Bladder microvascular endothelial cell (primary cell): ENCODE measurements around the gene SFTA2. TPM values are rescaled to one million over a fixed set of nuclear protein-coding genes. Genes with fewer than 3 reads are reported as not detected.

Experiments
- total RNA-seq: library from RNA; depleted of rRNA; stranded (reverse); fragments of >200 nt; gene quantifications from 2 replicates; pipeline ENCODE4 v1.2.3, GENCODE V29; 2014

SFTA2 gene
- 0.16 TPM in 1 of 2 replicates, not detected in the other for total RNA-seq

DNA sequence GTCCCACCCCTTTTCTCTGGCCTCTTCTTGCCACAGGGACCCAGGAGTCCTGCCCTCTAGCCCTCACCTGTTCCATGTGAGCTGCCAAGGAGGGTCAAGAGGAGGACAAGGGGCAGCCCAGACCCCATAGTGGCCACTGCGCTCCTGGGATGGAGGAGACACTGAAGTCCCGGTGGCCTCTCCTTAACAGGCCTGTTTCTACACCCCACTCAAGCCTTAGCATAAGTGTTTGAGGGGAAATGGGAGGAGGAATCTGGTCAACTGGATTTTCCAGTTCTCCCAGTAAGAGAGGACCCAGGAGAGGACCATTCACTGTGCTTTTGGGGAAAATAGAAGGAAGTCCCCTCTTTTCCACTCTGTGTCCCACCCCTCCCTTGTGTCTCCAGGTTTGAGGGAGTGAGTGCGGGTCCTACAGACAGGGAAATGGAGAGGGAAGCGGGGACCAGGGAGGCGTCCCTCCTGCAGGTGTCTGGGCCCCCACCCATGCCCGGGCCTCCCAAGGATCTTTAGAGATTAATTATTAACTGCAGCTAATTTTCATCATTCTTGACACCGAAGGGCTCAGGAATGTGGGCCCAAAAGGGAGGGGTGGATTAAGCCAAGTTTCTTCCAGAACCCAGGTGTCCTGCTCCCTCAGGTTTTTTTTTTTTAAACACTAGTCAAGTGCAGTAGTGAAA is at the start of gene SFTA2:
Gene SFTA2 (minus strand): TSS at position 202 of the 677 bp plus-strand sequence. CDS start 74 bp downstream, at position 128.

DNA sequence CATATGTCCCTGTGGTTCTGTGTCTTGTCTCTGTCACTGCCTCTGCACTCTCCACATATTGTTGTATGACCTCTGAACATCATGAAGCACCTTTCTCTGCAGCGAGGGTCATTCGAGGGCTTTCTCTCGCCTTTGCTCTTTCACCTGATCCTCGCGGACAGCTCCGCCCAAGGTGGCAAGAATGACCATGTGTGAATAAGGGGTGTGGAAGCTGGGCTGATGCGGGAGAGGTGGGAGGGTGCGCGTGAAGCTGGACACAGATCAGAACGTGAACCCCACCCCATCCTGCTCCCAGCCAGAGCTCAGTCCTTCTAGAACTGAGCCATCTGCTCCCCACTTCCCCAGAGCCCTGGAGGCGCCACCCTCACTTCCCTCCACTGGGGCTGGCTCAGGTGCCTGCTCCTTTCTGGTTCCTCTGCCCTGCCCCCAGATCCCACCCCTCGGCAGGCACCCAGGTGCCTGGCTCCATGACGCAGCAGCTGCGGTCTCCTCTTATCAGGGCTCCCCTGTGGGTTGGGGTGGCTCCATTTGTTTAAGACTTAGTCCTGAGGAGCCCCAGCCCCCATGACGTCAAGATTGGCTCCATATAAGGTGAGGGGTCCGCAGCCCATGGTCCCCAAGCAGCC is 8.5 kb upstream of the SFTA2 start, which contains the start of gene MUCL3:
Gene MUCL3 (plus strand): TSS at position 613 of the 626 bp plus-strand sequence. CDS start 27 bp downstream, outside the sequence.

DNA sequence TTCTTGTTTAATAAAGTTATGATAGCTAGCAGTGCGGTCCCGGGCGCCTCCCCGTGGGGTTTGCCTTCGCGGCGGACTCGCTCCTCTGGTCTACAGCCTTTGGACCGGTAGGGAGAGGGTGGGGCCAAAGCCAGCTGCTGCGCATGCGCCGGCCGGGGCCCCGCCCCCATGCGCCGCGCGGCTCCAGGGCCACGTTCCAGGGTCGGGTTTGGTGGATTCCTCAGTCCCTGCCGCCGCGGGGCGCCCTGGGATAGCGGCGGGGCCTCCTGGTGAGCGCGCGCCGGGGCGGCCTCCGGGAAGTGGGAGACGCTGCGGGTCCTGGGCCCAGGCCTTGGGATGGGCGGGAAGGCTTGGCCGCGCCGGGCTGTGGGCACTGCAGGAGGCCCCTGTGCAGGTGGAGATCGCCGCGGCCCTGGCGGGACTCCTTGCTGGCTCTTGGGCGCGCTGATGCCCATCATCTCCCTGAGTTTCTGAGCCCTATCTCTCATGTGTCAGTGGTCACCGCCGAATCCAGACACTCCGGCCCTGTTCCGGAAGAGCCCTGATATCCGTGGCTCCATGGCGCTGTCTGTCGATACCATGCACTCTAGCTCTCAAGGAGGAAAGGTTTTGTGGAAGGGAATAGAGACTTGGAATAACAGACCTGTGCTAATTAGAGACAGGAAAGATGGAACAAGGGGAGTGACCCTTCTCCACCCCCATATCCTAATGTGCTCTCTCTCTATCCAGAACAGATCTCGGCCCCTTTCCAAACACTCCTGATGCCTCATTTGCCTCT is 17.7 kb downstream of the SFTA2 start, which contains the start of gene VARS2:
Gene VARS2 (plus strand): TSS at position 163 of the 778 bp plus-strand sequence. CDS start 599 bp downstream, at position 762.

GRCh38 chr6:30907758-30908591 is 24.0 kb downstream of the SFTA2 start, which contains the start of gene GTF2H4:
Gene GTF2H4 (plus strand): TSS chr6:30908207.

DNA sequence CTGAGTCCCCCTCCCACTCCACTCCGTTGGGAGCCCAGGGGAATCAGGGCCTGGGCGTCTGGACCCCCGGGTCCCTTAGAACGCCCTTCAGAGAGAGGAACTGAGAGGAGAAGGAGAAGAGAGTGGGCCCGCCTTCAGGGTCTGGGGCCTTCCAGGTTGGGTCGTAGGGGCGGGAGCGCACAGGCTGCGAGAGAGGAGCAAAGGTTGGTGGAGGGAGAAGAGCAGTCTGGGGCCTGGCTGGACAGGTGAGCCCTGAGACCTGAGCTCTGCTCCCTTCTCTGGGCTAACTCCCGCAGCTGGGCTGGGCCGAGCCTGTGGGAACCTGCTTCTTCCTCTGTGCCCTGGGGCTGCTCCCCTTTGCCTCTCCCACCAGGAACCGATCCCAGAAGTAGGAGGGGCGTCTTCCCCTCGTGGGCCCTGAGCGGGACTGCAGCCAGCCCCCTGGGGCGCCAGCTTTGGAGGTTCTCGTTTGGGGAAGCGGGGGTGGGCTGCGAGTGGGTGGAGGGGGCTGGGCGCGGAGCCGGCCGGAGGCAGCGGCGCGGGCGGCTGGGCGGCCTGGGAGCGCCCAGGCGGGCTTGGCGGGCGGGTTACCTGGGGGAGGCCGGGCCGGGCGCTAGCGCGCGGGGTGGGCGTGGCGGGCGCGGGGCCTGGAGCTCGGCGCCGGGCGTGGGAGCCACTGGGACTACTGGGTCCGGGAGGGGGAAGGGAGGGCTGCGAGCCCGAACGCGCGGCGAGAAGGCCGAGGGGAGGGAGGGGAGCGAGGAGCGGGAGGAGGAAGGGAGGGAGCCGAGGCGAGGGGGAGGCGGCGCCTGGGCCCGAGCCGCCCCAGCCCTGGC is 48.1 kb downstream of the SFTA2 start, which contains the start of gene DDR1:
Gene DDR1 (plus strand): TSS at position 835 of the 836 bp plus-strand sequence. CDS start 4,211 bp downstream, outside the sequence.

Other genes with a start within 250 kb of the SFTA2 start
- 47.6 and 53.7 TPM in 2 replicates for gene PPP1R18, start 245.5 kb downstream of the SFTA2 start, total RNA-seq
- 2.4 and 3.1 TPM in 2 replicates for gene NRM, start 241.2 kb downstream of the SFTA2 start, total RNA-seq
- gene MDC1, start 214.9 kb downstream of the SFTA2 start, total RNA-seq, result 5.0 and 11.0 TPM in 2 replicates
- 319 and 527 TPM in 2 replicates for gene TUBB, start 211.8 kb downstream of the SFTA2 start, total RNA-seq
- 82.2 and 94.0 TPM in 2 replicates for gene FLOT1, start 189.5 kb downstream of the SFTA2 start, total RNA-seq
- 63.0 and 94.9 TPM in 2 replicates for gene IER3, start 187.6 kb downstream of the SFTA2 start, total RNA-seq
- 2.6 and 18.4 TPM in 2 replicates for gene DDR1, start 47.7 kb downstream of the SFTA2 start, total RNA-seq
- gene GTF2H4, start 24.0 kb downstream of the SFTA2 start, total RNA-seq, result 7.6 and 21.7 TPM in 2 replicates
- 11.8 and 23.8 TPM in 2 replicates for gene VARS2, start 17.9 kb downstream of the SFTA2 start, total RNA-seq
- gene MUCL3, start 8.8 kb upstream of the SFTA2 start, total RNA-seq, result not detected in 2 replicates
- not detected in 2 replicates for gene MUC21, start 51.5 kb upstream of the SFTA2 start, total RNA-seq
- gene MUC22, start 78.3 kb upstream of the SFTA2 start, total RNA-seq, result not detected in 2 replicates
- gene C6orf15, start 180.4 kb upstream of the SFTA2 start, total RNA-seq, result not detected in 2 replicates
- gene PSORS1C1, start 182.6 kb upstream of the SFTA2 start, total RNA-seq, result 5.7 and 8.1 TPM in 2 replicates
- 0.06 TPM in 1 of 2 replicates, not detected in the other for gene CDSN, start 188.3 kb upstream of the SFTA2 start, total RNA-seq
- gene PSORS1C2, start 206.9 kb upstream of the SFTA2 start, total RNA-seq, result not detected in 2 replicates
- gene CCHCR1, start 225.6 kb upstream of the SFTA2 start, total RNA-seq, result 15.7 and 16.2 TPM in 2 replicates
- gene TCF19, start 226.4 kb upstream of the SFTA2 start, total RNA-seq, result 16.6 and 30.6 TPM in 2 replicates
- gene POU5F1, start 238.5 kb upstream of the SFTA2 start, total RNA-seq, result 0.19 and 0.32 TPM in 2 replicates